Activated CD8-positive, alpha-beta T cell treated with anti-CD3 and anti-CD28 coated beads, Interleukin-2, amount 10 ng/mL, durations not matched to agents 7 days and 5 days (primary cell): ENCODE results near the gene NOL3. TPM values are rescaled to one million over a fixed set of nuclear protein-coding genes. Genes with fewer than 3 reads are reported as not detected.
A peak's percentile ranks its signal among the peaks of the same experiment; 100 is the strongest.

Source experiments
- ATAC-seq: fragments of 150-1000 bp; cut with Tn5 transposase; one replicate; pipeline ENCODE4 v1.10.0; 2021; ENCODE audit warnings: moderate library complexity
- CTCF ChIA-PET: fragments of 350-600 bp; sonication (Branson Sonifier 250); formaldehyde crosslinking; loops from one replicate; lab custom pipeline; 2021; ENCODE audit warnings: antibody characterized with exemption; lab: Charles Lee
- POLR2A ChIA-PET: fragments of 350-600 bp; sonication (Branson Sonifier 250); formaldehyde crosslinking; loops from one replicate; lab custom pipeline; 2021; ENCODE audit warnings: antibody characterized with exemption; lab: Charles Lee
- DNase-seq: peaks from one replicate; pipeline ENCODE4 v3.0.0-alpha.2; 2020
- H3K27ac Mint-ChIP-seq: one replicate; pipeline ENCODE4 v1.8.0; 2021; ENCODE audit warnings: mild to moderate bottlenecking, mixed read lengths
- H3K27me3 Mint-ChIP-seq: one replicate; pipeline ENCODE4 v1.8.0; 2021; ENCODE audit warnings: low read depth, mixed read lengths
- H3K36me3 Mint-ChIP-seq: one replicate; pipeline ENCODE4 v1.8.0; 2021; ENCODE audit warnings: low read depth, mixed read lengths
- H3K4me1 Mint-ChIP-seq: one replicate; pipeline ENCODE4 v1.8.0; 2021; ENCODE audit warnings: low read depth, mixed read lengths
- H3K4me3 Mint-ChIP-seq: one replicate; pipeline ENCODE4 v1.8.0; 2021; ENCODE audit warnings: mild to moderate bottlenecking, mixed read lengths
- H3K9me3 Mint-ChIP-seq: one replicate; pipeline ENCODE4 v1.8.0; 2022; ENCODE audit warnings: mixed read lengths; ENCODE audit not compliant: insufficient read depth
- total RNA-seq, 2 experiments: library from RNA; stranded (reverse); gene quantifications; one replicate each; pipeline ENCODE4 v1.2.3, GENCODE V29; 2021

NOL3 gene
- total RNA-seq, 2 experiments from 2014 or later, result 7.4 to 8.2 TPM

- Mint-ChIP-seq H3K36me3 (peaks cover 46% of the 10 kb centered on the region), H3K4me1 (peaks cover 17% of the 10 kb centered on the region), H3K9me3 (no peaks in the 10 kb centered on the region), H3K27ac (peak overlapping the region; percentile 70), H3K4me3 (no peak overlapping the region), H3K27me3 (peaks cover 3% of the 10 kb centered on the region)
- CTCF ChIA-PET, result no interaction called here
- DNase-seq, result no peak
- ATAC-seq, result no peak
- POLR2A ChIA-PET, result no interaction called here
Measured at GRCh38 chr16:67147437-67148140, 22.7 kb upstream of the NOL3 start.

DNA sequence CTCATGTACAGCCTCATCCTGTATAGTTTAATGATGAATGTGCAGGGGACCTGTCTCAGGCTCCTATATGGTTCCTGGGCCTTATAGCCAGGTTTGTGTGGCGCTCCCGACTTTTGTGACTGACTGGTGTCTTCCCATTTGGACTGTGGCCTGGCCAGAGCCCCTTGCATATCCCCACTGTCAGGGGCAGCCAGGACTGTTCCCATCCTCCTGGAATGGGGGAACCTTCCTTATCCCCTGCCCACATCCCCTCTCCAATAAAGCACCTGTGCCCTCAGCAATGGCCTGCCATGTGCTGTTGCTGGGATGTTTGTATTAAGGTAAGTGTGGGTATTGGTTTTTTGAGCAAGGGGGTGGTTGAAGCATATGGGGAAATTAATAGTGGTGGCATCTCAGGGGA is 22.1 kb upstream of the NOL3 start:
- ChIA-PET POLR2A (no interaction called here), CTCF (interaction anchor here (1.2 kb wide), 1 partner anchor 130 kb away, joined by 4 read pairs; no protein-coding TSS in a partner anchor)
- H3K27ac Mint-ChIP-seq, result no peak overlapping the region
- H3K4me3 Mint-ChIP-seq, result no peak overlapping the region
- peaks cover 47% of the 10 kb centered on the region for H3K36me3 Mint-ChIP-seq
- peaks cover 3% of the 10 kb centered on the region for H3K27me3 Mint-ChIP-seq
- no peaks in the 10 kb centered on the region for H3K9me3 Mint-ChIP-seq
- DNase-seq, result no peak
- peaks cover 24% of the 10 kb centered on the region for H3K4me1 Mint-ChIP-seq
- no peak for ATAC-seq

DNA sequence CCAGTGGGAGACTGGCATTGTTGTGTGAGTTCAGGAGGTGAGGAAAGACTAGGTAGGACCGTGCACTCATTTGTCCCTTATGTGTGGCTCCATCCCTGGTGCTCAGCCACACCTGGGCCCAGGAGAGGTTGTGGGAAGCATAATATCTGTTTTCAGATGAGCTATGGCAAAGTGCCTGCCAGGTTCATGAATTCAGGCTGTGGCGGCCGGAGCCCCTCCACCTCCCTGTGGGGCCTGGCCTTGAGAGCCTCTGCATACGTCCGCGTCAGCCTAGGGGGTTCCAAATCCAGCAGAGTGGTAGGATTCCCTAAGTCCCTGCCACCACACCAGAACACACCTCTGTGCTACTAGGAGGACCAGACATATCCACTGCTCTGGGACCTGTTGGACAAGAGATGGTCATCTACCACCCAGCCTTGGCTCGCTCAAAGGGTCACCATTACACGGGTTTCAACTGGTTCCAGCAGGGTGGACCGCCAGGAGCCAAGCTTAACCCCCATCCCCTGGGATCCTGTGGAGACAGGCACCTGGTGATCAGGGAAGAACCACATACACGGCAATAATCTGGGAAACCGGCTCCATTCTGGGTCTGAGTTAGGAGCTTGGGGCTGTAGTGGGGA is 21.6 kb upstream of the NOL3 start:
- no peak for ATAC-seq
- ChIA-PET CTCF (interaction anchor here (1.0 to 1.2 kb wide), 2 partner anchors 42 to 131 kb away, joined by 3 to 4 read pairs; no protein-coding TSS in a partner anchor), POLR2A (interaction anchor here (1.1 kb wide), 1 partner anchor 131 kb away, joined by 4 read pairs; no protein-coding TSS in a partner anchor)
- DNase-seq, result no peak
- no peak overlapping the region for H3K4me3 Mint-ChIP-seq
- no peak overlapping the region for H3K27ac Mint-ChIP-seq
- H3K27me3 Mint-ChIP-seq, result peaks cover 3% of the 10 kb centered on the region
- peaks cover 27% of the 10 kb centered on the region for H3K4me1 Mint-ChIP-seq
- no peaks in the 10 kb centered on the region for H3K9me3 Mint-ChIP-seq
- peaks cover 45% of the 10 kb centered on the region for H3K36me3 Mint-ChIP-seq

- Mint-ChIP-seq H3K4me3 (peak overlapping the region; percentile 40), H3K4me1 (peaks cover 31% of the 10 kb centered on the region), H3K27me3 (peaks cover 3% of the 10 kb centered on the region), H3K9me3 (no peaks in the 10 kb centered on the region), H3K27ac (no peak overlapping the region), H3K36me3 (peaks cover 45% of the 10 kb centered on the region)
- DNase-seq, result no peak
- no peak for ATAC-seq
- ChIA-PET POLR2A (interaction anchor here (1.1 kb wide), 1 partner anchor 132 kb away, joined by 4 read pairs; no protein-coding TSS in a partner anchor), CTCF (interaction anchor here (1.0 to 1.2 kb wide), 2 partner anchors 42 to 132 kb away, joined by 3 to 4 read pairs; no protein-coding TSS in a partner anchor)
Measured at GRCh38 chr16:67149276-67150046, 20.9 kb upstream of the NOL3 start.

GRCh38 chr16:67150047-67150832 is 20.1 kb upstream of the NOL3 start:
- peak overlapping the region; percentile 71 for H3K4me3 Mint-ChIP-seq
- DNase-seq, result peak; percentile 59
- peaks cover 3% of the 10 kb centered on the region for H3K27me3 Mint-ChIP-seq
- H3K4me1 Mint-ChIP-seq, result peaks cover 33% of the 10 kb centered on the region
- ATAC-seq, result peak; percentile 70
- POLR2A ChIA-PET, result interaction anchor here (0.9 to 1.4 kb wide), 5 partner anchors 9 to 132 kb away, joined by 3 to 6 read pairs (median 4); no protein-coding TSS in a partner anchor
- H3K27ac Mint-ChIP-seq, result no peak overlapping the region
- H3K36me3 Mint-ChIP-seq, result peaks cover 42% of the 10 kb centered on the region
- CTCF ChIA-PET, result interaction anchor here (0.9 to 5.8 kb wide), 11 partner anchors 10 to 240 kb away, joined by 3 to 149 read pairs (median 4); partner anchors contain the start of genes CBFB, FBXL8, PHAF1 and TRADD
- H3K9me3 Mint-ChIP-seq, result no peaks in the 10 kb centered on the region

DNA sequence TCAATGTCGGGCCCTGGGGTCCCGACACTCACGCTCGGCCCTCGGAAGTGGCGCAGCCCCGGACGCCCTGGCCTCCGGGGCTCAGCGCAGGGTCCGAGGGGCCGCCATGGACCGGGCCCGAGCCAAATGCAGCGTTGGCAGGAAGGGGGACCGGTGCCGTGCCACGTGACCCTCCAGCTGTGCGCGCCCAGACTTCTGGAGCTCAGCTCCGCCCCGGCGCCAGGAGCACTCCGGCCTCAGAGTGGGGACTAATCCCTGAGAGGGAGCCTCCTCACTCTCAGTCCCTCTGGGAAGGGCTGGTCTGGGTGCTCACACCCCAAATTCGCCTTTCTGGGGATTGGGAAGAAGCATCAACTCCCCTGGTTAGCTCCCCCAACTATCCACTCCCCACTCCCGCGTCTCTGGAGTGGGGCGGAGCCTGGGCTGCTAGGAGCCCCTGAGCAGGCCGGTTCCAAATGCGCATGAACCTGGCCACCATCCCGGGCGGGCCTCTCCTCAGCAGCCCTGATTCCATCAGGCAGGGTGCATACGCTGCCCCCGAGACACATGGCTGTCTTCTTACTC is 19.4 kb upstream of the NOL3 start, which contains the start of gene B3GNT9:
Gene B3GNT9 (minus strand): TSS at position 166 of the 564 bp plus-strand sequence. CDS start 513 bp downstream, outside the sequence.
- H3K27me3 Mint-ChIP-seq, result peaks cover 3% of the 10 kb centered on the region
- H3K27ac Mint-ChIP-seq, result peak within 1 kb of the TSS; percentile 46
- H3K9me3 Mint-ChIP-seq, result no peaks in the 10 kb centered on the region
- peaks cover 39% of the 10 kb centered on the region for H3K4me1 Mint-ChIP-seq
- CTCF ChIA-PET, result interaction anchor here (0.9 to 5.8 kb wide), 13 partner anchors 10 to 241 kb away, joined by 3 to 149 read pairs (median 5); partner anchors contain the start of genes CBFB, FBXL8, PHAF1 and TRADD
- DNase-seq (peak; percentile 62), ATAC-seq (peak; percentile 47)
- peak within 1 kb of the TSS; percentile 71 for H3K4me3 Mint-ChIP-seq
- POLR2A ChIA-PET, result interaction anchor here (0.9 to 1.4 kb wide), 4 partner anchors 8 to 133 kb away, joined by 3 to 6 read pairs (median 4); no protein-coding TSS in a partner anchor
- H3K36me3 Mint-ChIP-seq, result peaks cover 38% of the 10 kb centered on the region

GRCh38 chr16:67151431-67152097 is 18.8 kb upstream of the NOL3 start:
- Mint-ChIP-seq H3K36me3 (peaks cover 37% of the 10 kb centered on the region), H3K9me3 (no peaks in the 10 kb centered on the region), H3K4me1 (peaks cover 46% of the 10 kb centered on the region), H3K27ac (peak overlapping the region; percentile 46), H3K4me3 (peak overlapping the region; percentile 71), H3K27me3 (peaks cover 3% of the 10 kb centered on the region)
- ChIA-PET POLR2A (interaction anchor here (0.9 to 1.4 kb wide), 3 partner anchors 33 to 134 kb away, joined by 3 to 4 read pairs (median 3); no protein-coding TSS in a partner anchor), CTCF (interaction anchor here (0.6 to 5.8 kb wide), 18 partner anchors 9 to 241 kb away, joined by 3 to 149 read pairs (median 4); partner anchors contain the start of genes CBFB, FBXL8, PHAF1 and TMEM208)
- ATAC-seq (no peak), DNase-seq (no peak)

- no peak overlapping the region for H3K27ac Mint-ChIP-seq
- peaks cover 3% of the 10 kb centered on the region for H3K27me3 Mint-ChIP-seq
Measured at GRCh38 chr16:67154578-67155294, 15.6 kb upstream of the NOL3 start.

More at GRCh38 chr16:67154578-67155294, 15.6 kb upstream of the NOL3 start:
- Mint-ChIP-seq H3K4me1 (peaks cover 67% of the 10 kb centered on the region), H3K4me3 (peak overlapping the region; percentile 69), H3K36me3 (peaks cover 35% of the 10 kb centered on the region), H3K9me3 (no peaks in the 10 kb centered on the region)
- no peak for DNase-seq
- ATAC-seq, result no peak
- ChIA-PET POLR2A (interaction anchor here (0.6 to 1.2 kb wide), 6 partner anchors 10 to 181 kb away, joined by 3 to 5 read pairs (median 3); partner anchors contain the start of gene HSF4), CTCF (interaction anchor here (0.5 to 6.9 kb wide), 82 partner anchors 9 to 282 kb away, joined by 3 to 149 read pairs (median 6); partner anchors contain the start of genes CBFB, CES4A, CIAO2B and FHOD1)
